Hematopoietic multipotent progenitor cell treated with erythropoietin and hydrocortisone succinate and interleukin-3 and kit ligand, for 6 days (in vitro differentiated cells): Measurements from ENCODE around the gene HIPK3.

Experiments used
- DNase-seq: peaks from one replicate; pipeline ENCODE4 v3.0.0-alpha.2; 2015

Gene HIPK3

GRCh38 chr11:33394431-33395109 is 137.4 kb downstream of the HIPK3 start:
- DNase-seq = no peak

DNA sequence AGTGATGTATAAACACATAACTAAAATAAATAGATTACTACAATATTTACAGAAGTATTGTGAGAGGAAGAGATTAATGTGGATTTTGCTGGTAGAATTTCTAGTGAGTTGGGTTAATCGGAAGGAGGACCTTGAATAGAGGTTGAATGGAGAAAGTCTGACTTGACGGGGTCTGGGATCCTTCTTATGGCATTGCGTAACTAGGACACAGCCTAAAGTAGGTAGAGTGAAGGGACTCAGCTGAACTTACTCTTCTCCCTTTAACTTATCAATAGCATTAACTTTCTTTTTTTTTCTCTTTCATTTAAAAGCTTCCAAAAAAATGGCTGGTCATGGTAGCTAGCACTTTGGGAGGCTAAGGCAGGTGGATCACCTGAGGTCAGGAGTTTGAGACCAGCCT is 139.2 kb downstream of the HIPK3 start:
- DNase-seq = no peak

GRCh38 chr11:33399421-33399820 is 142.2 kb downstream of the HIPK3 start:
- DNase-seq = no peak

DNA sequence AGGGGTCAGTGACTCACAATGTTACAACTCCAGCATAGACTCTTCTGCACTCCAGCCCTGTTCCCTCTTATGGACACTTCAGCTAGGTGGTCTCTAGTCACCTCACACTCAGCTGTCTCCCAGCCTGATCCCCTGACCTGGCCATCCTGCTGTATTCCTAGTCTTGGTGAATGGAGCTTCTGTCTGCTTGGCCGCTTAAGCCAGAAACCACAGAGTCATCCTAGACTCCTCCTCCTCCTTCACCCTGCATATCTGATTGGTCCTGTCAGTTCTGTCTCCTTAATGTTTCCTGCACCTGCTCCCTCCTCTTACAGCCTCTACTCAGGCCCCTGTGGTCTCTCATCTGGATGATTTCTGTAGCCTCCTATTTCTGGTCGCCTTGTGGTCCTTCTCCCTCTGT is 144.9 kb downstream of the HIPK3 start:
- DNase-seq = no peak

GRCh38 chr11:33403344-33403743 is 146.2 kb downstream of the HIPK3 start:
- DNase-seq = no peak

DNA sequence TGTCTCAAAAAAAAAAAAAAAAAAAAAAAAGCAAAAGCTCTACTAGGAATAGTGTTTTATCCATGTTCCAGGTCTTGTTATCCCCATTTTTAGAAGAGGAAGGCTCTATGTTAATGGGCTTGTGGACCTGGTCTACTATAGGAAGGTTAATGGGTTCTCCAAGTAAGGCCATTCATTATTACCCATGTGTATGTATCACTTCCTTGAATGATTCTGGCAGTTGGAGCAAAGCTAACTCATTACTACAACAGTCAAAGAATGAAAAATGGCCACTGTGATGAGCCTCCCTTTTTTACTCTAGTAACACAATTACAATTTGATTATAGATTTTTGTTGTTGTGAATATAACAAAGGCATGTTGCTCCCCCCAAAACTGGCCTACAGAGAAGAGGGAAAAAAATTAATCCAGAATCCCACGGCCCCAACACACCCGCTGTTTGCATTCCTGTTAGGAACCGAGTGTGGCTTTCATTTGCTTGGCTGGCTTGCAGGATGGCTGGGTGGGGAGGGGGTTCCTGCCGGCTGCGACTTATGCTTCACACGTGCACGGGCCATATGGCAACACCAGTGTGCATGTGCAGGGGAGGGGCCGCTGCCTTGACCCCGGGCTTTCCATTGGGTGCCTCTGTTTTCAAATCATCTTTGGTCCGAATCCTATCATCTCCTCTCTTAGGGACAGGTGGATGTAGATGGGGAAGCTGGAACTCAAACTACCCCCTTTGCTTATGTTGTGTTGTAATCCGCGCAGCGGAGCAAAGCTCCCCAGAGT is 148.8 kb downstream of the HIPK3 start:
- DNase-seq = no peak
